ENCODE data around the gene CCL2.
A peak's percentile ranks its signal among the peaks of the same experiment; 100 is the strongest.

The CCL2 gene

DNA sequence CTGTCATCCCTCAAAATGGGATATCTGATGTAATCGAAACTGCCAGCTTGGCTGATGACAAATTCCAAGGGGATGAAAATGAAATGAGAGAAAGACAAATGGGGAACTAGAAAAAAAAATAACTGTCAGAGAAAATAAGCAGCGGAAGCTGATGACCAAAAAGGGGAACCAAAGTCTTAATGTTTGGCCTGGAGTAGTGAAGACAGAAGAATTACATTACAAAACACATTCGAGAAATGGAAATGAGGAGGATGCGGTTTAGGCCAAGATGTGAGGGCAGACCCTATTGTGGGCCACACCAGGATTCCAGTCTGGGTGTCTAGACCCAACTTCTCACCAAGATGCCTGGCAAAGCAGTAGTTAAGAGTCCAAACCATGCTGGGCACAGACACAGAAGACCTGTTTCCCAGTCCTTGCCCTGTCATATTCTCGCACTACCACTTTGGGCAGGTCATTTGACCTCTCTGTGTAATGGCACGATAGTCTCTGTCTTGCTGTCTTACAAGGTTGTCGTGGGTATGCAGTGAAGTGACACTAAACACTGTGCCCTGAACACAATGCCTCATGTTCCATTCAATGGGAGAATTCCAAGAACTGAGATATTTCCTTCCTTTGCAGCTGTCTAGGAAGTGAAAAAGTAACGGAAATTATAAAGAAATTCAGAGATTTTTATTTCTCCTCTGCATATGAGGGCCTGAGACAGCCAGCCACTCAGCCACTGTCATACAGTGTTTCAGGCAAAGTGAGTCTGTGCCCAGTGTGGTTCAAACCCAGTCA lies 12.3 kb upstream of the CCL2 start:
- DNase-seq: no peak

DNA sequence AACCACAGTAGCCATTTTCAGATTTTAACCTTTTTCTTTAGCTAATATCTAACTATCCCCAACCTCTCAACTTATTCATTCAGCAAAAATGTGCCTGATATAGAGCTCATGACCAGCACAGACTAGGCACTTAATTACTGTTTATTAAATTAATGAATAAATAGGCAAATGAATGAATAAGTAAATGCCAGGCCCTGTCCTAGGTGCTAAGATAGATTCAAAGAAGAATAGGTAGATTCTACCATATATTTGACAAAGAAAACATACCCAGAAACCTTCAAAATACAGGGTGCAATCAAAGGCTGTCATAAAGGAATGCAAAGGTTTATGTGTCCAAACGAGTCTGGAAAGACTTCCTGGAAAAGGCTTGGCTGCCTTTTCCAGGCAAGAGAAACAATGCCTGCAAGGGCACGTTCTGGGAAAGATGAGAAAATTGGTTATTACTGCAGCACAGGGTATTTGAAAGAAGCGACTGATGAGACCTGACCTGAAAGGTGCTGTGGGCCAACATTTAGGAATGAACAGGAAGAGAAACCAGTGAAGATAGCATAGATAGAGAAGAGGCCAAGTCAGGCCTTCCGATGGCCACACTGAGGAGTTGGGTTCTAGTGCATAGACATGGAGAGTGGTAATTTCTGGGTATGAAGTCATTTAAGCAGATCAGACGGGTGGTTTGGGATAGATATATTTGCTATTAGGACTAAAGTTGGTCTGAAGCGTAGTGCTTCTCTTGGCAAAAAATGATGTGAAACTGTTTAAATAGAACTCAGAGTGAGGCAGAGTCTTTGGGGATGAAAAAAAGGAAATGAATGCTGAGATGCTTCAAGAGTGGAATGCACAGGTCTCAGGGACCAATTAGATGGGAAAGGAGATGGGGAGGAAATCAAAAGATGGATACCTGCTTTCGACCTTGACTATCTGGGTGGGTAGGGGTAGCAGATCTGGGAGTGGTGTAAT lies 11.4 kb upstream of the CCL2 start:
- no peak for DNase-seq

DNA sequence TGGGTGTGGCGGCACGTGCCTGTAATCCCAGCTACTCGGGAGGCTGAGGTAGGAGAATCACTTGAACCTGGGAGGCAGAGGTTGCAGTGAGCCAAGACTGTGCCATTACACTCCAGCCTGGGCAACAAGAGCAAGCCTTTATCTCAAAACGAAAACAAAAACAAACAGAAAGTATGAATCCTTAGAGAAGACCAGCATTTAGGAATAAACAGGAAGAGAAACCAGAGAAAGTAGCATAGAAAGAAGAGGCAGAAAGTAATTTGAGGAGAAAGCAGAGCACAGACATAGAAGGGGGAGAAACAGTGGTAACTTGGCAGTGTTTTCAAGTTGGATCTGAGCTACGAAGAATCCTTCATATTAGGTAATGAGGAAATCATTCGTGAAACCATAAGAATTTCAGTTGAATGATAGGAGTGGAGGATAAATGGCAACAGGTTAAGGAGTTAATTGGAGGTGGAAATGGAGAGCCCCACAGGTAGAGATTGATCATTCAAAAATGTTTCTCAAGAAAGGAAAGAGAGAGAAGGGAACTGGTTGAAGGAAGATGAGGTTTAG lies 9.7 kb upstream of the CCL2 start:
- no peak for DNase-seq

DNA sequence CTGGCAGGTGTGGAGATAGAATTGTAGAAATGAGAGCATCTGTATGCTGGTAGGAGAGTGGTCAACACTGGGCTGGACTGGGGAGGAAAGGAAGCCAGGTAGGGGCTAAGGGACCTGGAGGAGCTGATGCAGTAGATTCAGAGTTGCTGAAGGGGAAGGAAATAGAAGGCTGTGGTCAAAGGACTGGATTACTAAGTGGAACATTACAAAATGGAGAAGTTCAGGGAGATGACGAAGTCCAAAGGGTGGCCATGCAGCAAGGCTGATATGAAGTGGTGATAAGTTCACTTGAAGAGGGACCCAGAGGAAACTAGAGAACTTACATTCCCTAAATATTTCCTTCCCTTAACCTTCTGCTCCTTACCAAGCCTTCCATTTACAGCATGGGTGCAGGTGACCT lies 8.6 kb upstream of the CCL2 start:
- DNase-seq: no peak

DNA sequence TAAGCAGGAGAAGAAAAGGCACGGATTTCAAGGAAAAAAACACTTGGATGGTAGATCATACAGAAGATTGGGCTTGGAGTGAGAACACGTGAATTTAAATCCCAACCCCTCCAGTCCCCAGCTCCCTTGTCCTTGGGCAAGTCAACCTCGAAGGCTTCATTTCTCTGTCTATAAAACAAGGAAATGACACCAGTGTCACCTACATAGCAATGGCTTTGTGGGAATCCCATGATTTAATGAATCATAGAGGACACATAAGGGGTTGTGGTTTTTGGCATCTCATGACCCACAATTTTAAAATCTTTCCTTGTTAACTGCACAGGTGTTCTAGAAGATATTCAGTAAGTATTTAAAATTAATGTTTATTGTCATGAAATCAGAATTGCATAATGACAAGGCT lies 8.2 kb upstream of the CCL2 start:
- no peak for DNase-seq

DNA sequence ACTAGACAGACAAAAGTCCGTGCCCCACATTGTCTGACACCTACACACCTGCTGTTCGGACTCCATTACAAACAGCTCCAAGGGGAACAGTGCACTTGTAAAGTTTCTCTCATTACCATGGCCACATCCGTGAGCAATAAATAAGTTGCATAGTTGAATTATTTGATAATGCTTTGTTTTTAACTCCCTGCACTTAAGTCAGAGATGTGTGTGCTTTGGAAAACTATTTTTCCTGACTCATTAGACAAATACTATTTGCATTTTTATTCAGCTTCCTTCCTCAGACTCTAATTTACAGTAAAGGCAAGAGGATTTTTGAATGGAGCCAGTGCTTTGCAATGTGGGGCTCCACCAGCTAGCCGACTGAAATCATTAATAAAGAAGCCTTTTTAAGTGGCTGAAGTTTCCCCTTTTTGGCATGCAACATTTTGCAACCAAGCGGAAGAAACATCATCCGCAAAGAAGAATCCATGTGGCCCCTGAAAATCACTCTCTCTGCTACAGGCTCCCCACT lies 6.5 kb upstream of the CCL2 start:
- no peak for DNase-seq

DNA sequence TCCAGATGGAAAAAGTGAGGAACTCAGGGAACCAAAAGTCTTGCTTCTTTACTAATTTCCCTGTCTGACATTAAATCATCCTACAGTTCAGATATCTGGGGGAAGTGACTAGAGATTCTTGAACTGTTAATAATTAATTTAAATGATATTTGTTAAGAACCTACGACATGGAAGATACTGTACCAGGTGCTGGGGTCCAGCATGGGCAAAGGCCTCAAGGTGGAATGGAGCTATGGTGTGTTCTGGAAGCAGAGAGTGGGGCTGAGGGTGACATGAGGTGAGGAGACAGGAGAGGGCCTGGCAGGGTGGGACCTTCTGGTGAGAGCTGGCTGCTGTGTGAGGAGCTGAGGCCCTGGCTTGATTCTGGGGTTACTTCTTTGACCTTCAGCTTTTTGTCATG lies 6.0 kb upstream of the CCL2 start:
- no peak for DNase-seq

DNA sequence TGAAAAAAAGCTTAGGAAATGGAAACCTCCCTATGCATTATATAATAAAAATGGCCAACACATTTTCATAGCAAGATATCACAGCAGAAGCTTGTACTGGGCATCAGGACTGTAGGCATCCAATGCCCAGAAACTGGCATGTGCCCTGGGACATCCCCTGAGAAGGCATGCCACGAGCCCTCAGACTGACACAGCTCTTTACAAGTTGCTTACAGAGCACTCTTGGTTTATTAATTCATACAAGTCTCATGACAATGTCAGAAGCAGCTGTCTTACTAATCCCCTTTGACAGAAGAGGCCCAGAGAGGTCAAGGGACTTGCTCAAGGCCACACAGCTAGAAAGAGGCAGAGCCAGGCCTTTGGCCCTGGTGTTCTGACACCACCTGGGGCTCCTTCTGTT lies 5.6 kb upstream of the CCL2 start:
- DNase-seq: no peak

DNA sequence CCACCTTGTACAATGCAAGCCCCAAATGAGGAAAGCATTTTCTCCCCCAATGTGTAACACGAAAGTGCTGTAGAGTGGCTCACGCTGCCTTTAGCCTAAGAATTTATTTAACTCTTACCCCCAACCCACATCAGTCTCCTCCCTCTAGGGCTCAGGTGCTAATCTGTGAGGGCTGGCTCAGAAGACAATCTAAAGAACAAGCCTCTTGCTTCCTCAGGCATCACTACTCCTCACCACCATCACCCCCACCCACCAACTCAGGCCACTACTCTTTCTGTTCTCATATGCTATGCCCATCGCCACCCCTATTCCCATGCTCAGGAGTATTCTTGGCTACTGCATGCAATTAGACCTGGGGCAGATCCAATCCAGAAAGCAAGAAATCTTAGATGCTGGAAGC lies 3.9 kb upstream of the CCL2 start:
- DNase-seq: no peak

DNA sequence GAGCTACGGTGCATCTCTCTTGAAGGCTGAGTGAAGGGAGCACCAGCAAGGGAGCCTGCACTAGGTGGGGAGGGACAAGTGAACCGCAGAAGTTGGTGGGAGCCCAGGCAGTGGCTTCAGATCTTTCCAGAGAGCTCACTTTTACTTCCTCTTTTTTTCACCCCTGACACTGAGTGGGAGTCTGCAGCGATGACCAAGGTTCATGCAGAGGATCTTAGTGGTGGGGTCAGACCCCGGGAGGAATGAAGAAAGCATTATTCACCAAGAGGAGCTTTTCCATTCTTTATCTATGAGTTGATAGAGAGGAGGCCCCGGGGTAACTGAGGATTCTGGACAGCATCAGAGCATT lies 3.0 kb upstream of the CCL2 start:
- no peak for DNase-seq

DNA sequence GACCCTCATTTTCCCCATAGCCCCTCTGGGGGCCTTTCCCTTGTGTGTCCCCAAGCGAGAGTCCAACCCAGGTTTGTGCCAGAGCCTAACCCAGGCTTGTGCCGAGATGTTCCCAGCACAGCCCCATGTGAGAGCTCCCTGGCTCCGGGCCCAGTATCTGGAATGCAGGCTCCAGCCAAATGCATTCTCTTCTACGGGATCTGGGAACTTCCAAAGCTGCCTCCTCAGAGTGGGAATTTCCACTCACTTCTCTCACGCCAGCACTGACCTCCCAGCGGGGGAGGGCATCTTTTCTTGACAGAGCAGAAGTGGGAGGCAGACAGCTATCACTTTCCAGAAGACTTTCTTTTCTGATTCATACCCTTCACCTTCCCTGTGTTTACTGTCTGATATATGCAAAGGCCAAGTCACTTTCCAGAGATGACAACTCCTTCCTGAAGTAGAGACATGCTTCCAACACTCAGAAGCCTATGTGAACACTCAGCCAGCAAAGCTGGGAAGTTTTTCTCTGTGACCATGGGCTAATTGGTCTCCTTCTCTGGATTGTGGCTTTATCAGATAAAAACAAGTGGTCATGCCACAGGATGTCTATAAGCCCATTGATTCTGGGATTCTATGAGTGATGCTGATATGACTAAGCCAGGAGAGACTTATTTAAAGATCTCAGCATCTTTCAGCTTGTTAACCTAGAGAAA lies 2.5 kb upstream of the CCL2 start:
- no peak for DNase-seq

DNA sequence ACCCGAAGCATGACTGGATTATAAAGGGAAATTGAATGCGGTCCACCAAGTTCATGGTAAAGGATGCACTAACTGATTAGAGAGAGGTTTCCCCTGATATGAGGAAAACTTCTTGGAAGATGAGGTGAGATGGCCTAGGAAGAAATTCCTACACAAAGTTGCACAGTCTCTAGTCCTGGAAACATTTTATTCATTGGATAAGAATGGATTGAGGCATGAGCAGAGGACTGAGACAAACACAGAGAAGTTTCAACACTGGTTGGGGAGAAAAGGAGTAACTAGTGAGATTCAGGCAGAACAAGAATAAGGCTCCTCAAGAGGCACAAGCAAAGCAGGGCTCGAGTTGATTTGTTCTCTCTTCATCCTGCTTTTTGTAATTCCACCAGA lies 2.0 kb upstream of the CCL2 start:
- no peak for DNase-seq

DNA sequence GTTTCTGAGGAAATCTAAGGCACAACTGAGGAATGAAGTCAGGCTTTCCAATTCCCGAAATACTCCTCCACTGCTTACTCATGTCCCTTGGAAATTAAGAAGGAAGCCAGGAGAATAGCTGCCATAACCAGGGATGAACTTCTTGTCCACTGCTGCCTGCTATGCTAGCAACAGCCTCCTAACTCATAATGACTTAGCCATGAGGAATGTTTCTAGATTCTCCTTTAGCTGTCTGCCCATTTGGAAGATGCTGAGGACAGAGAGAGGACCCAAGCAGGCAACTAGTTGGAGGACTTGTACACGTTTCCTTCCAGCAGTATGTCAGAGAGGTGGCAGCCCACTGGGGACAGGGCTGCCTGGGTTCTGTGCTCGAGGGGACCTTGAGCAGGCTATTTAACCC lies 939 bp upstream of the CCL2 start:
- no peak for DNase-seq

DNA sequence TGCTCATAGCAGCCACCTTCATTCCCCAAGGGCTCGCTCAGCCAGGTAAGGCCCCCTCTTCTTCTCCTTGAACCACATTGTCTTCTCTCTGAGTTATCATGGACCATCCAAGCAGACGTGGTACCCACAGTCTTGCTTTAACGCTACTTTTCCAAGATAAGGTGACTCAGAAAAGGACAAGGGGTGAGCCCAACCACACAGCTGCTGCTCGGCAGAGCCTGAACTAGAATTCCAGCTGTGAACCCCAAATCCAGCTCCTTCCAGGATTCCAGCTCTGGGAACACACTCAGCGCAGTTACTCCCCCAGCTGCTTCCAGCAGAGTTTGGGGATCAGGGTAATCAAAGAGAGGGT lies 272 bp downstream of the CCL2 start:
- no peak for DNase-seq

DNA sequence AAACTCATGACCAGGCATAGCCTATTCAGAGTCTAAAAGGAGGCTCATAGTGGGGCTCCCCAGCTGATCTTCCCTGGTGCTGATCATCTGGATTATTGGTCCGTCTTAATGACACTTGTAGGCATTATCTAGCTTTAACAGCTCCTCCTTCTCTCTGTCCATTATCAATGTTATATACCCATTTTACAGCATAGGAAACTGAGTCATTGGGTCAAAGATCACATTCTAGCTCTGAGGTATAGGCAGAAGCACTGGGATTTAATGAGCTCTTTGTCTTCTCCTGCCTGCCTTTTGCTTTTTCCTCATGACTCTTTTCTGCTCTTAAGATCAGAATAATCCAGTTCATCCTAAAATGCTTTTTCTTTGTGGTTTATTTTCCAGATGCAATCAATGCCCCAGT lies 756 bp downstream of the CCL2 start:
- DNase-seq: no peak

DNA sequence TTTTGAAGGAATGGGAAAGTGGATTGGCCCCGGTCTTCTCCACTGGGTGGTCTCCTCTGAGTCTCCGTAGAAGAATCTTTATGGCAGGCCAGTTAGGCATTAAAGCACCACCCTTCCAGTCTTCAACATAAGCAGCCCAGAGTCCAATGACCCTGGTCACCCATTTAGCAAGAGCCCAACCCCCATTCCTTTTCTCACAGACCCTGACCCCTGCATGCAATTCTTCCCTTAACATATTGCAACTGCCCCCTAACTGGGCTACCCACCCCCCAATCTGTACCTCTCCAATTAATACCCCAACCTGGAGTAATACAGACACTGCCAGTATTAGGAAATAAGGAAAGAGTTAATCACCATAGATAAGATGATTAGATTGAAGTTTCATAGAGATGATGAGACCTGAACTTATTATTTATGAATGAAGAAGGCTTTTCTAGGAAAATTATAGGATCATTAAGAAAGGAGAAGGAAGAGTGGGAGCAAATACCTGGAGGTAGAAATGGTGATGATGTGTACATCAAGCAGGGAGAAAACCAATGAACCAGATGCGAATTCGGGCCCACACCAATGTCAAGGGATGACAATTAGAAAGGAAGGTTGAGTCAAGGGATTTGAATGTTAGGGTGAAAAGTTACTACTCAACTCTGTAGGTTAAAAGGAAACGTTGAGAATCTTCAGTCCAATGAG lies 2.4 kb downstream of the CCL2 start:
- DNase-seq: no peak

DNA sequence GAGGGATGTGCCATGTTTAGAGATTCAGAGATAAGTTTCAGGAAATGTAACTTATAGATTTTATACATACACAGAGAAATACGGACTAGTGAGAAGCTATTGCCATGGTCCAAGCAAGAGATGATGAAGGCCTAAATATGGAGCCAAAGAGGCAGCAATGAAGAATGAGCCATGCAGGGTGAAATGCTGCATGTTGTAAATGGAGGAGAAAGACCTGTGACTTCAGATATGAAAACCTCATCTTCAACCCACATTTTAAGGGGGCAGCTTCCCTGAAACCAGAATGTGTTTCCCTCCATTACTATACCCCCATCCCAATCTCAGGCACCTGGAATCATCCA lies 2.9 kb downstream of the CCL2 start:
- DNase-seq: no peak

DNA sequence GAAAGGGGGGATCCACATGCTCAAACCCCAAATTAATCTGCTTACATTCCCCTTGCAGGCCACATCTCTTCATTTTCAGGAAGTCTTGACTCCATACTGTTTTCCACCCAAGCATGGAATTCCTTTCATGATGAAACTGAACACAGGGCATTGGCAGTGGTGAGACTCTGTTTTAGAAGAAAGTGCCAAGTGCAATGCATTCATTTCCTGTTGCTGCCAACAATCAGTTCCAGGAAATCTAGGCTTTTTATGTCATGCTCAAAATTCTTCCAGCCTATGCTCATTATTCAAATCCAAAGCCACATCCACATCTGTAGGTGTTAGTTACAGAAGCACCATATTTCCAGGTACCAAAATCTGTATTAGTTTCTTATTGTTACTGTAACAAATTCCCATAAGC lies 4.1 kb downstream of the CCL2 start:
- no peak for DNase-seq

DNA sequence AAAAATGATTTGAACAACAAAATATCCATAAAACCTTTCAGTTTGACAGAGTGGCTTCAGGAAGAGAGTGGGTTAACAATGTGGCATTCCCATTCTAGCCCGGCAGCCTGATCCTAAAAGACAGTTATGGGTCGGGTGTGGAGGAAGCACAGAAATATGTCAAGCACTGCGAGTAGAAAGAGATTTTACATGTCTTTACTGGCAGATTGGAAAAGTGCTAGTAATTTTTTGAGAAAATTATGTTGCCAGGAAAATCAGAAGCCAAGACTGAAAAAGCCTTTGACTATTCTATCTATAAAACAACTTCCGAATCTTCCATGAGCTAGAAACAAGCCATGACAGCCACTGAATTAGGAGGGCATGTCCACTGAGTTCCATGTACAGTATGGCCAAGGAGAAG lies 5.8 kb downstream of the CCL2 start:
- DNase-seq: no peak

DNA sequence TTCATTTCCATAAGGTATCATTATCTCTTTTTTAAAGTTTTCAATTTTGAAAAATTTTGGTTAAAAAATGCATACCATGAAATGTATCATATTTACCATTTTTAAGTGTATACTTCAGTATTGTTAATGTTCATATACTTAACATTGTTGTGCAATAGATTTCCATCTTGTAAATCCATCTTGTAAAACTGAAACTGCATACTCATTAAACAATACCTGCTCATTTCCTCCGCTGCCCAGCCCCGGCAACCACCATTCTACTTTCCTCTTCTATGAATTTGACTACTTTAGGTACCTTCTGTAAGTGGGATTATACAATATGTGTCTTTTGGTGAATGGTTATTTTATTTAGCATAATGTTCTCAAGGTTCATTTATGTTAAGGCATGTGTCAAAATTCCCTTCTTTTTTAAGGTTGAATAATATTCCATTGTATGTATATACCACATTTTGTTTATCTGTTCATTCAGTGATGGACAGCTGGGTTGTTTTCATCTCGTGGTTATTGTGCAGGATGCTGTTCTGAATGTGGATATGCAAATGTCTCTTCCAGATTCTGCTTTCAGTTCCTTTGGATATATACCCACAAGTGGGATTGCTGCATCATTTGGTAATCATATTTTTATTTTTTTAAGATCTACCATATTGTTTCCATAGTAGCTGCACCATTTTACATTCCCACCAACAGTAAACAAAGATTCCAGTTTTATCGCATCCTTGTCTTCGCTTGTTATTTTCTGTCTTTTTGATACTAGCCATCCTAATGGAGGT lies 6.7 kb downstream of the CCL2 start:
- peak; percentile 25 to 30 for DNase-seq

DNA sequence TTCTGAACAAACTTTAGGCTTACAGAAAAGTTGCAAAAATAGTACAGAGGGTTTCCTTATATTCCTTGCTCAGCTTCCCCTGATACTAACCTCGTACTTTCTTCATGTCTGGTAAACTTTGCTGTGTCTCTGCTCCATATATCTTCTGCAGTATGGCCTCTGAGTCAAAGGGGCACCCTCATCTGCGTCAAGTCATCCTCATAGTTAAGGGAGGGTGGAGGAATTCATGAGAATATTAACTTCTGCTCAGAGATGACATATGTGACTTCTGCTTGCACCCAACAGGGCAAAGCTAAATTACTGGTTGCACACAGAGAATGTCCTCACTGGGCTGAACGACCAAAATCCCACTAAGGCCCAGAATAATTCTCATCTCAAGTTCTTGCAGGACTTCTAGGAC lies 10.6 kb downstream of the CCL2 start:
- DNase-seq: no peak

DNA sequence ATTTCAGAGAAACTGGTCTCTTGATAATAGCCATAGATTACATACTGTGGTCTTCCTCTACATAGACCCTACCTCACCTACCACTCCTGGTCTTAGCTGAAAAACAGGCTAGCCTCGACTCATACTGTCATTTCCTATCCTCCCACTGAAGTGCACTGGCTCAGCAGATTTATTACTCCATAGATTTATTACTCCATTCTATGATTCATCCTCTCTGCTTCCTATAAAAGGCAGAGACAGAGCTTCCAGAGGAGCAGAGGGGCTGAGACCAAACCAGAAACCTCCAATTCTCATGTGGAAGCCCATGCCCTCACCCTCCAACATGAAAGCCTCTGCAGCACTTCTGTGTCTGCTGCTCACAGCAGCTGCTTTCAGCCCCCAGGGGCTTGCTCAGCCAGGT lies 14.9 kb downstream of the CCL2 start, which contains the start of gene CCL7:
Gene CCL7, plus strand, starts transcription at position 253 of the 400 bp plus-strand sequence. Its CDS starts 70 bp downstream, at position 323.
- no peak for DNase-seq

All from activated T-cell treated with anti-CD3 and anti-CD28 coated beads, Interleukin-2, amount 50 U/mL, for 48 hours (primary cell).